GM12892 (cell line): ENCODE measurements around the gene TTC38.

Experiments
- POLR2A ChIP-seq: IDR thresholded peaks from 2 replicates; pipeline ENCODE4 v1.6.1; 2011; ENCODE audit warnings: low read depth, low read length, control low read depth
- POLR2AphosphoS5 ChIP-seq: IDR thresholded peaks from 2 replicates; pipeline ENCODE4 v1.6.1; 2011; ENCODE audit warnings: low read depth, low read length, control low read depth

DNA sequence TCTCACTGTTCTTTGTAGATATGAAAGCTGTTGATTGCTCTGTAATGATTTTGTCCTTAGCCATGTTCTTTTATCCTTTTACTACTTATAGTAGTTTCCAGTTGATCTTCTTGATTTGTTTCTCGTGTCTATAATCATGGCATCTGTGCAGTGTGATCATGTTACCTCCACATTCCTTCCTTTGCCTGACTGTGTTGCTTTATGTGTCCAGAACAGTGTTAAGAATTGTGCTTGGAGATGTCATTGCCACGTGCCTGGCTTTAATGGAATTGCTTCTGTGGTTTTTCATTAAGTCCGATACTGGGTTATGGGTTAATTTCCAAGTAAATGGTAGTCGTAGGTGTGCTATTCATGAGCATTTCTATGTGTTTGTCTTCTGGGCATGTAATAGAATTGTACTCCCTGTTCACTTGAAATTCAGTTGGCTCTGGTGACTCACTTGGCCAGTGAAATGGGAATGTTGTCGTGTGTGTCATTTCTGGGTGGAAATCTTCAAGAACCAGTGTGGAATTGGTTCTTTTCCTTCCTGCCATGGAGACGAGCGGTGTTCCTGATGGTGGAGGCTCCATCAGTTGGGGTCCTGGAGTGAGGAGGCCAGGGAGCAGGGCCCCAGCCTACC lies 35.6 kb downstream of the TTC38 start:
- no peak for TF ChIP-seq POLR2AphosphoS5
- no peak for TF ChIP-seq POLR2A
